HepG2 (cell line): ENCODE measurements around the gene WDR31. TPM values are rescaled to one million over a fixed set of nuclear protein-coding genes. Genes with fewer than 3 reads are reported as not detected.
A peak's percentile ranks its signal among the peaks of the same experiment; 100 is the strongest.

ENCODE experiments used
- CBX5 ChIP-seq: sonication (generic); formaldehyde crosslinking; IDR thresholded peaks from 2 replicates; pipeline ENCODE4 v1.4.0; 2020; ENCODE audit warnings: missing genetic modification reagents, borderline replicate concordance
- ETV5 ChIP-seq: IDR thresholded peaks from 2 replicates; pipeline ENCODE4 v1.6.1; 2018; ENCODE audit warnings: missing biosample characterization, missing genetic modification reagents, inconsistent platforms, borderline replicate concordance
- FOXJ3 ChIP-seq: sonication (generic); formaldehyde crosslinking; IDR thresholded peaks from 2 replicates; pipeline ENCODE4 v1.4.0; 2020; ENCODE audit warnings: missing genetic modification reagents, mild to moderate bottlenecking, borderline replicate concordance
- HNRNPLL ChIP-seq: fragments of 200-400 bp; formaldehyde crosslinking; IDR thresholded peaks from 2 replicates; pipeline ENCODE4 v1.6.1; 2017; ENCODE audit warnings: mild to moderate bottlenecking, low read depth, low read length; ENCODE audit not compliant: poor library complexity, severe bottlenecking
- IKZF5 ChIP-seq: IDR thresholded peaks from 2 replicates; pipeline ENCODE4 v1.6.1; 2018; ENCODE audit warnings: missing genetic modification reagents, mild to moderate bottlenecking, missing compliant biosample characterization
- NFRKB ChIP-seq: fragments of 450-650 bp; IDR thresholded peaks from 2 replicates; pipeline ENCODE4 v1.6.1; 2017
- SRSF1 ChIP-seq: fragments of 200-400 bp; formaldehyde crosslinking; optimal IDR thresholded peaks from 2 replicates; pipeline ENCODE3; 2017; ENCODE audit warnings: mild to moderate bottlenecking, low read depth, low read length, moderate library complexity
- TOPORS ChIP-seq: sonication (generic); formaldehyde crosslinking; IDR thresholded peaks from 2 replicates; pipeline ENCODE4 v1.8.0; 2023; ENCODE audit warnings: mild to moderate bottlenecking, missing genetic modification reagents
- TRIM22 ChIP-seq: fragments of 450-650 bp; IDR thresholded peaks from 2 replicates; pipeline ENCODE4 v1.6.1; 2017
- ZHX2 ChIP-seq, 2 experiments: sonication (generic) in 1 of 2; formaldehyde crosslinking in 1 of 2; IDR thresholded peaks; 2 replicates each; pipeline versions ENCODE4 v1.6.1 to v1.9.0; 2014 to 2022; ENCODE audit warnings: antibody characterized with exemption in 1 of 2, borderline replicate concordance in 1 of 2, inconsistent platforms in 1 of 2, low read depth in 1 of 2, missing genetic modification reagents in 1 of 2
- ZNF281 ChIP-seq: sonication (generic); formaldehyde crosslinking; IDR thresholded peaks from 2 replicates; pipeline ENCODE4 v1.4.0; 2020; ENCODE audit warnings: missing genetic modification reagents, borderline replicate concordance
- ZNF326 ChIP-seq: sonication (generic); formaldehyde crosslinking; IDR thresholded peaks from 2 replicates; pipeline ENCODE4 v1.4.0; 2020; ENCODE audit warnings: missing genetic modification reagents, borderline replicate concordance
- ZNF550 ChIP-seq: sonication (generic); formaldehyde crosslinking; IDR thresholded peaks from 2 replicates; pipeline ENCODE4 v1.4.0; 2020; ENCODE audit warnings: mild to moderate bottlenecking, missing genetic modification reagents, borderline replicate concordance
- ZNF563 ChIP-seq: sonication (generic); formaldehyde crosslinking; IDR thresholded peaks from 2 replicates; pipeline ENCODE4 v1.8.0; 2022; ENCODE audit warnings: mild to moderate bottlenecking, moderate library complexity, missing genetic modification reagents
- ZNF619 ChIP-seq: sonication (generic); formaldehyde crosslinking; IDR thresholded peaks from 2 replicates; pipeline ENCODE4 v1.4.0; 2020; ENCODE audit warnings: mild to moderate bottlenecking, missing genetic modification reagents
- ZNF781 ChIP-seq: sonication (generic); formaldehyde crosslinking; IDR thresholded peaks from 2 replicates; pipeline ENCODE4 v1.5.1; 2020; ENCODE audit warnings: borderline replicate concordance, mild to moderate bottlenecking, missing genetic modification reagents; ENCODE audit errors: not compliant biosample characterization
- polyA plus RNA-seq, 8 experiments: library from polyadenylated mRNA; depleted of rRNA in 3 of 8; stranded (reverse) in 7 of 8; unstranded in 1 of 8; fragments of >200 nt; fragmentation: Illumina TruSeq in 4 of 8; extraction: Trizol in 4 of 8; gene quantifications; 2 replicates each; pipeline versions ENCODE4 v1.2.1 to v1.2.3, GENCODE V29; 2011 to 2016; ENCODE audit warnings: low read depth in 4 of 8, missing spikeins in 1 of 8, mixed read lengths in 1 of 8; ENCODE audit not compliant: insufficient read depth in 1 of 8
- total RNA-seq, 5 experiments: library from RNA; depleted of rRNA; stranded (reverse); fragments of >200 nt; fragmentation: Illumina TruSeq; extraction: Trizol; gene quantifications; 2 replicates each; pipeline ENCODE4 v1.2.3, GENCODE V29; 2016; ENCODE audit warnings: low read depth in 1 of 5

Gene WDR31
- total and polyA plus RNA-seq, 2 of the 13 experiments (the other 11 are each of a cell fraction or from before 2014, with no cell fraction given), result 0.33 to 1.7 TPM

GRCh38 chr9:113376634-113377567, 36.8 kb upstream of the WDR31 start, which contains the start of gene HDHD3 (continued):
- TF ChIP-seq SRSF1 (no peak), ZNF619 (CRISPR knock-in tag) (no peak), ZNF550 (no peak), TRIM22 (no peak), TOPORS (CRISPR knock-in tag) (peak; percentile 50; the same call in 1 of the 2 replicates), ZHX2 (IDR thresholded peaks at IDR 0.05; ENCODE audit: low read depth) (no peak), ZHX2 (CRISPR knock-in tag; IDR thresholded peaks at IDR 0.05; ENCODE audit: borderline replicate concordance) (no peak), ZNF563 (no peak; the same call in none of the 2 replicates), HNRNPLL (peak; percentile 87), IKZF5 (no peak; the same call in none of the 2 replicates), ETV5 (CRISPR knock-in tag) (peak; percentile 51; the same call in 1 of the 2 replicates), ZNF781 (CRISPR knock-in tag) (no peak), FOXJ3 (no peak), NFRKB (no peak), CBX5 (no peak), ZNF281 (CRISPR knock-in tag) (no peak), ZNF326 (CRISPR knock-in tag) (no peak)
